Adipose tissue (tissue), 3 donors: ENCODE data around the gene FIGNL1. TPM values are rescaled to one million over a fixed set of nuclear protein-coding genes. Genes with fewer than 3 reads are reported as not detected.

Experiments used
- H3K27ac ChIP-seq: one replicate; pipeline ENCODE4 v1.5.1; 2013; ENCODE audit warnings: low read depth, low read length
- WGBS, 3 donors: extraction: QIAGEN DNeasy Blood & Tissue Kit; methylation state at CpG; one replicate each; pipeline ENCODE4 v1.1.7; 2013; 5-methylcytosine and 5-hydroxymethylcytosine counted together
- polyA plus RNA-seq, 3 donors: library from polyadenylated mRNA; stranded (reverse); fragments of 200-250 nt; gene quantifications; one replicate each; pipeline ENCODE4 v1.2.3, GENCODE V29; 2013
- donor health status: healthy with polysubstance abuse.
- donor health status: Bipolar disorder and iron deficiency.
- donor health status: healthy.

FIGNL1 gene
- polyA plus RNA-seq, 3 donors = 1.3 to 5.4 (median 2.9) TPM

GRCh38 chr7:50412973-50413372 lies 37.2 kb downstream of the FIGNL1 start:
- no peak overlapping the region for H3K27ac ChIP-seq

GRCh38 chr7:50411332-50411731 lies 38.8 kb downstream of the FIGNL1 start:
- WGBS, 3 donors = 85 to 91% (median 91%) methylated on average over 6 of the region's 6 CpGs
- no peak overlapping the region for H3K27ac ChIP-seq

More at GRCh38 chr7:50412973-50413372, 37.2 kb downstream of the FIGNL1 start:
- WGBS, 3 donors = 50 to 65% (median 62%) methylated on average over 4 of the region's 4 CpGs

DNA sequence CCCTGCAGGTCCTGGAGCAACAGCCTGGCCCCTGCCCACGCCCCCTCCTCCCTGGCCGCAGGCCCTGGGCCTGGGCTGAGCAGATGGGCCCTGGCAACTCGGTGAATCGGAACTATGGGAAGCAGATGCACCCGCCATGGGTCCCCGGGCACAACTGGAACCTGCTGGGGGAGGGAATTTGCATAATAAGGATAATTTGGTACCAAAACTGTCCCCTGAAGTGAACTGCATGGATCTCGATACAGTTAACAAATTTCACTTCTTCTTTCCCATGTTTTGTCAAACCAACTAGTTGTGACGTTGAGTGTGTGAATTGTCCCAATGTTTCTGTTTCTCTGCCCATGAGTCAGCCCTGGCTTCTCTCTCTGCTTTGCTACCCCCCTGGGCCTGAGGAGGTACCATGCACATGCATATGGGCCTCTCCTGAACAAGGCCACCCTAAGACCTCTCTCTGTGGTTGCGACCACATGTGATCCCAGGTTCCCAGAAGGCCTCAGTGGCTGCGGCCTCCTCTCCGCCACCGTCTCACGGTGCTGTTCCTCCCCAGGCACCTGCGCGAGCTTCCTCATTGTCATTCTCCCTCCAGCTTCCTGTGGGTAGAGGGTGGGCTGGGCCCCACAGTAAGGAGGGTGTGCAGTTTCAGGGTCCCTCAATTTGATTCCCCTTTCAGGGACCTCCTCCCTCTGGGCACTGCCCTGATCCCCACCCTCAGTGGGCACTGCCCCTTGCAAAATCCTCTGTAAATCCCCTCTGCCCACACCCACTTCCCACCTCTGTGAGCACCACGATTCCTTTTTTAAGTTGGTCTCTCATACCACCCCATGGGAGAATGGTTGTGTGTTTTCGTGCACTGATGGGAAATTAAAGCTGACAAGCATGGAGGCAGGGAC lies 40.0 kb downstream of the FIGNL1 start:
- H3K27ac ChIP-seq = no peak overlapping the region
- 66 to 88% (median 73%) methylated on average over 17 of the region's 17 CpGs for WGBS, 3 donors

DNA sequence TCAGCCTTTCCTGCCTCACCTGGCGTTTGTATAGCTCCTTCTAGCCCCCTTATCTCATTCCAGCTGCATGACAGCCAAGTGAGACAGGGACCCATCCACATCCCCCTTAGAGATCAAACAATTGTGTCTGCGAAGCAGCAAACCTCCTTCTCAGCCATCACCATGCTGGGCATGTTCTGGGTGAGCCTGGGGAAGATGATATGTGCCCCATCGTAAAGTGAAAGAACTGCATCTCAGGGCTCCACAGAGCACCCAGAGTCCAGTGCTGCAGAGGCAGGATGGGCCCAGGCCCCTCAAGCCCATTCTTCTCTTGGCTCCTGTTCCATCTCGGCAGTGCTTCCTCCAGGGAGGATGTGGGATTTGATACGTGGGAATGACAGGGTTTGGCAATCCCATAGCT lies 43.2 kb downstream of the FIGNL1 start:
- WGBS, 3 donors = 61 to 74% (median 70%) methylated on average over 5 of the region's 5 CpGs

DNA sequence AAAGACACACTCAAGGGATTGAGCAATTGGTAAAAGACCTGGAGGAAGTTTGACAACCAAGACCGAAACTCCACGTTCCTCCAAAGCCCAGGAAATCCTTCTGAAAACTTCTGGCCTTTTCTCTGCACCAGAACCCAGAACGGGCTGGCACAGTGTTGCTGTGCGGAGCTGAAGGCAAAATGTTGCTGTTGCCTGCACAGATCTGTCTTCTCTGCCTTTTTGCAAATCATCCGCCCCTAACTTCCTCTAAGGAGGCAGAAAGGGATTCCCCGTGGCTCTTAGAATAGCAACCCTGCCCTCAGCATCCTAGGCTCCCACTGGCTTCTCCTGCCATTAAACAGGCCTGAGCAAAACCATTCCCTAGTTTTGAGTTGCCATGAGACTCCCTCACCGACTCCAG lies 44.9 kb downstream of the FIGNL1 start:
- WGBS, 3 donors = 65 to 75% (median 66%) methylated on average over 7 of the region's 7 CpGs
- no peak overlapping the region for H3K27ac ChIP-seq

More for the DNA sequence above, 43.2 kb downstream of the FIGNL1 start:
- H3K27ac ChIP-seq = no peak overlapping the region

- no peak overlapping the region for H3K27ac ChIP-seq
- WGBS, 3 donors = 67 to 78% (median 71%) methylated on average over 7 of the region's 7 CpGs
Observed at GRCh38 chr7:50404392-50404791, 45.8 kb downstream of the FIGNL1 start.

- WGBS, 3 donors = 18 to 47% (median 42%) methylated on average over 41 of the region's 41 CpGs
- no peak overlapping the region for H3K27ac ChIP-seq
Observed at GRCh38 chr7:50400114-50400513, 50.0 kb downstream of the FIGNL1 start.

GRCh38 chr7:50399635-50400034 lies 50.5 kb downstream of the FIGNL1 start:
- WGBS, 3 donors = 67 to 78% (median 70%) methylated on average over 21 of the region's 21 CpGs
- H3K27ac ChIP-seq = no peak overlapping the region

DNA sequence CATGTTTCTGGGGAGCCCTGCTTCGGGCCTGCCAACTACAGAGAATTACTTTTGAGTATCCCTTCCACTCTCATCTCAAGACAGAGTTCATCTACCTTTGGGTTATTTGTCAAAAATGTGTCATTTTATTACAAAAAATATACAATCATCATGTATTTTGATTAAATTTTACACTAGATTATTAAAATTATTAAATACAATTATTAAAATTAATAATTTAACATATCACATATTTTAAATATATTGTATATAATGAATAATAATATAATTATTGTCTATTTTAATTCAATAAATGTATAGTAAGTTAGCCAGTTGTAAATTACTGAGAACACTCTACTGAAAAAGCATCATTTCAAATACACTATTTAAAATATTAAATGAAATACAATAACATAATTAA lies 50.9 kb downstream of the FIGNL1 start:
- 72 to 91% (median 85%) methylated on average over 1 of the region's 1 CpG for WGBS, 3 donors
- H3K27ac ChIP-seq = no peak overlapping the region

DNA sequence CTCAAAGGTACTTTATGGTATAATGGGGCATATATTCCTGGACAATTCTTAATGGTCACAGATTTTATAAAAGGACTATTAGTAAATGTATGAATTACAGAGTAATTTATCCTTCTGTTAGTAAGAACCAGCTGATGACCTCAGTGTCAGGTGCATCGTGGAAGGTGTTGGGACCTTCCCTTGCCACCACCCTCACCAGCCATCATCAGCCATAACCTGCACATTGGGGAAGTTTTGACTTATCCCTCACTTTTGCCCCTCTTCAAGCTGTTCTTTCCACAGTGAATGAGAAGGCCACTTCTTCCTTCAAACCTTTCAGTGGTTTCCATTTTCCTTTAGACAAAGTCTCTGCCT lies 52.2 kb downstream of the FIGNL1 start:
- WGBS, 3 donors = 69 to 83% (median 79%) methylated on average over 1 of the region's 1 CpG
- no peak overlapping the region for H3K27ac ChIP-seq

DNA sequence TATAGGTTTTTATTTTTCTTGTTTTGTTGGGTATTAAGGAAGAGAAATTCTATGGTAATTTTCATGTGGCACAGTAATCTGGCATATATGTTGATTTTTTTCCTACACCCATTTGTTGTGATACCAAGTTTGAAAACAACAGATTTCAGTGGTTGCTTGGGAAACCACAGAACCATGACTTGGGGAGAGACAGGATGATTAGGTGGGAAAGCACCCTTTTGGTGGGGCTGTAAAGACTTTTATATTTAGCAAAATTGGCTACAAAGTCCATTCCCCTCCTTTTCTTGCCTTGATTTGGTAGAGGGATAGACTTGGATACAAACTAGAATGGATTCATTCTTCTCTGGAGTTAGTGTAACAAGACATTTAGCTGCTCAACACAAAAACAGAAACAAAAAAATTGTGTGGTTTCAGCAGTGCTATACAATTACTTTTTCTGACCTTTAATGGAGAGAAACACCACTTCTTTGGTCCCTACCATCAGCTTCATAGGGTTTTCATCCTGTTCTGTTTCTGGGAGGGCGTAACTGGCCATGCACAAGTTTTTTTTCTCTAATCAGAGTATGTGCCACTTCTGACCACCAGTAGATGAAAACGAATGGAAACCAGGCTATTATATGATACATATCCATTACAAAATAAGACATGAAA lies 52.7 kb downstream of the FIGNL1 start:
- no peak overlapping the region for H3K27ac ChIP-seq
- 60 to 89% (median 75%) methylated on average over 2 of the region's 2 CpGs for WGBS, 3 donors

DNA sequence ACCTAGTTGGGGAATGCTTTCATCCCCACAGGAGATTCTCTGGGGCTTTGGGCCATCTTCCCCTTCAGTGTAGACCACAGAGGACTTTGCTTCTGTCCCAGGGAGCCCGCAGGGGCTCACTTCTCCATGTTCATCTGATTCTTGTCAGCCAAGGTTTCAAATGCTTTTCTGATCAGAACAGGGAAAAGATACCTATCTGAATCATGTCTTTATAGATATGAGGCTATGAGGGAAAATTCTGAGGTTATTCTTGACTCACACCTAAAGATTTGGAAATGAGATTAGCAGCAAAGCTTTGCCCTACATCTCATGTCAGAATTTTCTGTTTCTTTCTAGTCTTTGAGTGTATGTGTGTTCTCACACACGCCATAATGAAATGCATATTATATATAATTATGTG lies 53.3 kb downstream of the FIGNL1 start:
- WGBS, 3 donors = 72 to 85% (median 76%) methylated on average over 2 of the region's 2 CpGs
- no peak overlapping the region for H3K27ac ChIP-seq

DNA sequence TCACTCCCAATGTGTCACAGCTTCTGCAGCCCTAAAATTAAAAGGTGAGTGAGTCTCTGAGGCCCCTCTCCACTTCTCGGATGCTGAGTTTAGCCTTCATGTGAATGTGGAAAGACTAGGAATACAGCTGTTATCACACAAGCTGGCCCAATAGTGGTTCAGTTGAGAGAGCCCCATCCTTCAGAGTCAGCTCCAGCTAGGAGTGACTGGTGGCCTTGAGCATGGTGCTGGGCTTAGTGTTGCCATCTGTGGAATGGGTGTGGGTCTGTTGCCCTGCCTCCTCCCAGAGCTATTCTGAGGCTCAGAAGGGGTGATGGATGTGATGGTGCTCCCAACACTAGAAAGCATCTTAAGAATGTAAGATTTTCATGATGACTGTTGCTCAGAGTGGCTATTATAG lies 55.8 kb downstream of the FIGNL1 start:
- H3K27ac ChIP-seq = no peak overlapping the region
- WGBS, 3 donors = 79 to 90% (median 88%) methylated on average over 1 of the region's 1 CpG

Other genes with a start within 250 kb of the FIGNL1 start
- 1 to 10 TPM; 1.3 to 3.9 (median 3.4) TPM for gene IKZF1, start 145.6 kb downstream of the FIGNL1 start, polyA plus RNA-seq
- gene DDC, start 115.1 kb upstream of the FIGNL1 start, polyA plus RNA-seq = 1 to 10 TPM in 2 of 3 donors, under 1 TPM in 1; 0.13 to 3.4 (median 1.3) TPM